IMR-90 (cell line): ENCODE data around the gene SGCA. TPM values are rescaled to one million over a fixed set of nuclear protein-coding genes. Genes with fewer than 3 reads are reported as not detected.

ENCODE experiments used
- ATAC-seq: fragments of 200-7000 bp; cut with Tn5 transposase; 2 replicates; pipeline ENCODE4 v1.9.1; 2020; ENCODE audit warnings: low read depth, mild to moderate bottlenecking, moderate library complexity
- BruUV-seq: library from RNA; stranded (reverse); fragments of 400-500 nt; replicated peaks from 2 replicates; lab custom pipeline; 2021; lab: Mats Ljungman, UMichigan
- CTCF ChIA-PET: fragments of 300-600 bp; formaldehyde crosslinking; extraction: SDS; loops from one replicate; lab custom pipeline; 2021; ENCODE audit warnings: antibody characterized with exemption; lab: Yijun Ruan, JAX
- POLR2A ChIA-PET: fragments of 300-600 bp; sonication (Branson Sonifier 250); formaldehyde crosslinking; loops from one replicate; lab custom pipeline; 2022; ENCODE audit warnings: antibody characterized with exemption; ENCODE audit not compliant: unreplicated experiment; lab: Charles Lee
- DNase-seq: peaks from one replicate; pipeline ENCODE4 v3.0.0; 2013
- H2AFZ ChIP-seq: replicated peaks from 2 replicates; pipeline ENCODE3; 2013; ENCODE audit warnings: low read length, mild to moderate bottlenecking; ENCODE audit not compliant: poor library complexity
- H2AK5ac ChIP-seq: 2 replicates; pipeline ENCODE4 v1.6.1; 2013; ENCODE audit warnings: low read depth, low read length, inconsistent platforms
- H2AK9ac ChIP-seq: replicated peaks from 2 replicates; pipeline ENCODE3; 2013; ENCODE audit warnings: mild to moderate bottlenecking, low read depth, low read length, moderate library complexity; ENCODE audit not compliant: poor library complexity
- H2BK120ac ChIP-seq: 2 replicates; pipeline ENCODE4 v1.6.1; 2013; ENCODE audit warnings: low read depth, low read length, inconsistent platforms
- H2BK15ac ChIP-seq: 3 replicates; pipeline ENCODE4 v1.6.1; 2013; ENCODE audit warnings: low read depth, low read length, inconsistent platforms
- H2BK20ac ChIP-seq: 2 replicates; pipeline ENCODE4 v1.6.1; 2013; ENCODE audit warnings: low read depth, mild to moderate bottlenecking, inconsistent platforms, low read length, moderate library complexity
- H2BK5ac ChIP-seq: 2 replicates; pipeline ENCODE4 v1.6.1; 2013; ENCODE audit warnings: mild to moderate bottlenecking, low read depth, low read length, inconsistent platforms; ENCODE audit not compliant: poor library complexity, severe bottlenecking
- H3K14ac ChIP-seq: replicated peaks from 2 replicates; pipeline ENCODE4 v1.6.1; 2013; ENCODE audit warnings: low read depth, low read length, inconsistent platforms
- H3K18ac ChIP-seq: 2 replicates; pipeline ENCODE4 v1.6.1; 2013; ENCODE audit warnings: low read depth, low read length, control low read depth
- H3K23ac ChIP-seq: 2 replicates; pipeline ENCODE4 v1.6.1; 2013; ENCODE audit warnings: low read depth, low read length, inconsistent platforms
- H3K27ac ChIP-seq: 2 replicates; pipeline ENCODE4 v1.5.1; 2013; ENCODE audit warnings: mild to moderate bottlenecking, control low read depth, low read length; ENCODE audit not compliant: insufficient read depth
- H3K27me3 ChIP-seq: 2 replicates; pipeline ENCODE4 v1.6.1; 2013; ENCODE audit warnings: low read length; ENCODE audit not compliant: control insufficient read depth, insufficient read depth
- H3K36me3 ChIP-seq: 2 replicates; pipeline ENCODE4 v1.6.1; 2013; ENCODE audit warnings: low read length, mixed read lengths; ENCODE audit not compliant: control insufficient read depth, insufficient read depth
- H3K4ac ChIP-seq: 2 replicates; pipeline ENCODE4 v1.6.1; 2013; ENCODE audit warnings: low read depth, low read length, inconsistent platforms
- H3K4me1 ChIP-seq: 2 replicates; pipeline ENCODE4 v1.6.1; 2013; ENCODE audit warnings: low read length, mixed read lengths; ENCODE audit not compliant: control insufficient read depth, insufficient read depth
- H3K4me2 ChIP-seq: 2 replicates; pipeline ENCODE4 v1.6.1; 2013; ENCODE audit warnings: low read depth, mild to moderate bottlenecking, control low read depth, low read length, moderate library complexity
- H3K4me3 ChIP-seq: 2 replicates; pipeline ENCODE4 v1.5.1; 2013; ENCODE audit warnings: low read depth, mild to moderate bottlenecking, control low read depth, low read length, moderate library complexity; ENCODE audit not compliant: insufficient read depth
- H3K56ac ChIP-seq: 2 replicates; pipeline ENCODE4 v1.6.1; 2013; ENCODE audit warnings: low read length, inconsistent platforms; ENCODE audit not compliant: insufficient read depth; ENCODE audit errors: extremely low read depth
- H3K79me1 ChIP-seq, 2 experiments: 2 replicates each; pipeline ENCODE4 v1.6.1; 2013; ENCODE audit warnings: low read length in 2 of 2, inconsistent platforms in 1 of 2, low read depth in 1 of 2
- H3K9ac ChIP-seq: 2 replicates; pipeline ENCODE4 v1.6.1; 2013; ENCODE audit warnings: low read depth, low read length, control low read depth
- H3K9me1 ChIP-seq: 2 replicates; pipeline ENCODE4 v1.6.1; 2013; ENCODE audit warnings: low read length, inconsistent platforms; ENCODE audit not compliant: insufficient read depth
- H3K9me3 ChIP-seq: 2 replicates; pipeline ENCODE4 v1.6.1; 2013; ENCODE audit warnings: low read length; ENCODE audit not compliant: control insufficient read depth, insufficient read depth
- H4K20me1 ChIP-seq: 2 replicates; pipeline ENCODE4 v1.6.1; 2013; ENCODE audit warnings: low read length, inconsistent platforms; ENCODE audit not compliant: insufficient read depth
- H4K5ac ChIP-seq: 2 replicates; pipeline ENCODE4 v1.6.1; 2013; ENCODE audit warnings: mild to moderate bottlenecking, low read depth, low read length, control low read depth
- H4K8ac ChIP-seq, 2 experiments: 2 replicates each; pipeline ENCODE4 v1.6.1; 2013; ENCODE audit warnings: low read depth in 2 of 2, low read length in 2 of 2, control low read depth in 1 of 2, inconsistent platforms in 1 of 2
- H4K91ac ChIP-seq: 2 replicates; pipeline ENCODE4 v1.6.1; 2013; ENCODE audit warnings: low read depth, low read length, inconsistent platforms; ENCODE audit not compliant: insufficient read depth
- BHLHE40 ChIP-seq: fragments of 150-350 bp; IDR thresholded peaks from 2 replicates; pipeline ENCODE4 v1.6.1; 2016; ENCODE audit warnings: mild to moderate bottlenecking, low read depth, low read length
- CEBPB ChIP-seq: IDR thresholded peaks from 2 replicates; pipeline ENCODE4 v1.6.1; 2012; ENCODE audit warnings: low read depth, low read length, improper control_type of control experiment
- CHD1 ChIP-seq: IDR thresholded peaks from 2 replicates; pipeline ENCODE4 v1.6.1; 2012; ENCODE audit warnings: low read depth, low read length, improper control_type of control experiment
- ELK1 ChIP-seq: fragments of 150-350 bp; IDR thresholded peaks from 2 replicates; pipeline ENCODE4 v1.6.1; 2016; ENCODE audit warnings: low read depth, mild to moderate bottlenecking, low read length, moderate library complexity, borderline replicate concordance
- FOS ChIP-seq: fragments of 150-350 bp; IDR thresholded peaks from 2 replicates; pipeline ENCODE4 v1.6.1; 2016; ENCODE audit warnings: low read depth, low read length
- MAFK ChIP-seq: IDR thresholded peaks from 2 replicates; pipeline ENCODE4 v1.6.1; 2012; ENCODE audit warnings: low read depth, low read length, improper control_type of control experiment
- MAZ ChIP-seq: IDR thresholded peaks from 2 replicates; pipeline ENCODE4 v1.6.1; 2012; ENCODE audit warnings: low read depth, mild to moderate bottlenecking, low read length, improper control_type of control experiment, moderate library complexity, borderline replicate concordance
- MXI1 ChIP-seq: IDR thresholded peaks from 2 replicates; pipeline ENCODE4 v1.6.1; 2012; ENCODE audit warnings: low read depth, mild to moderate bottlenecking, low read length, moderate library complexity, borderline replicate concordance
- NFE2L2 ChIP-seq: fragments of 150-350 bp; IDR thresholded peaks from 2 replicates; pipeline ENCODE4 v1.6.1; 2016; ENCODE audit warnings: low read depth, mild to moderate bottlenecking, low read length
- POLR2A ChIP-seq: IDR thresholded peaks from 2 replicates; pipeline ENCODE4 v1.6.1; 2012; ENCODE audit warnings: mild to moderate bottlenecking, low read depth, low read length
- RCOR1 ChIP-seq: IDR thresholded peaks from 2 replicates; pipeline ENCODE4 v1.6.1; 2012; ENCODE audit warnings: mild to moderate bottlenecking, low read length, improper control_type of control experiment; ENCODE audit not compliant: insufficient replicate concordance
- RFX5 ChIP-seq: IDR thresholded peaks from 2 replicates; pipeline ENCODE4 v1.8.0; 2012; ENCODE audit warnings: low read depth, mild to moderate bottlenecking, low read length, moderate library complexity
- SMC3 ChIP-seq: fragments of 150-350 bp; IDR thresholded peaks from 2 replicates; pipeline ENCODE4 v1.6.1; 2016; ENCODE audit warnings: low read depth, mild to moderate bottlenecking, antibody characterized with exemption, low read length, moderate library complexity
- WGBS, 2 experiments: methylation state at CpG; one replicate each; pipeline versions ENCODE4 v1.1.5 to v1.1.7; 2013; ENCODE audit warnings: missing lambda C conversion rate in 2 of 2; ENCODE audit not compliant: insufficient read length in 1 of 2; ENCODE audit errors: extremely low coverage in 2 of 2; 5-methylcytosine and 5-hydroxymethylcytosine counted together
- dilution Hi-C: fragments of 300-500 bp; cut with HindIII; formaldehyde crosslinking; loops from one replicate; pipeline ENCODE4 v1.14.3; 2018; ENCODE audit warnings: low sequenced_read_pairs; ENCODE audit not compliant: unreplicated experiment
- in situ Hi-C: fragments of 300-500 bp; cut with MboI; formaldehyde crosslinking; loops from 3 replicates; pipeline ENCODE4 v1.14.3; 2019; ENCODE audit warnings: low sequenced_read_pairs, inconsistent platforms, mixed read lengths
- intact Hi-C: fragments of 100-400 bp; cut with micrococcal nuclease; formaldehyde crosslinking; loops from 2 replicates; pipeline ENCODE4 v1.10.0; 2022
- polyA plus RNA-seq, 3 experiments: library from polyadenylated mRNA; depleted of rRNA; stranded (reverse); fragments of >200 nt; gene quantifications; 2 replicates each; pipeline ENCODE4 v1.2.3, GENCODE V29; 2012; ENCODE audit warnings: low replicate concordance in 1 of 3
- total RNA-seq: library from RNA; depleted of rRNA; stranded (reverse); fragments of >200 nt; gene quantifications from 2 replicates; pipeline ENCODE4 v1.2.3, GENCODE V29; 2012
- TF ChIP-seq, protein P1 (sequence below): conservative IDR thresholded peaks from 2 replicates; pipeline ENCODE4 v1.5.1; 2012; ENCODE audit warnings: mild to moderate bottlenecking, low read depth, low read length, improper control_type of control experiment

The SGCA gene
- total and polyA plus RNA-seq, 2 of the 4 experiments (the other 2 are of a cell fraction) = 0.19 TPM; not detected in 1

DNA sequence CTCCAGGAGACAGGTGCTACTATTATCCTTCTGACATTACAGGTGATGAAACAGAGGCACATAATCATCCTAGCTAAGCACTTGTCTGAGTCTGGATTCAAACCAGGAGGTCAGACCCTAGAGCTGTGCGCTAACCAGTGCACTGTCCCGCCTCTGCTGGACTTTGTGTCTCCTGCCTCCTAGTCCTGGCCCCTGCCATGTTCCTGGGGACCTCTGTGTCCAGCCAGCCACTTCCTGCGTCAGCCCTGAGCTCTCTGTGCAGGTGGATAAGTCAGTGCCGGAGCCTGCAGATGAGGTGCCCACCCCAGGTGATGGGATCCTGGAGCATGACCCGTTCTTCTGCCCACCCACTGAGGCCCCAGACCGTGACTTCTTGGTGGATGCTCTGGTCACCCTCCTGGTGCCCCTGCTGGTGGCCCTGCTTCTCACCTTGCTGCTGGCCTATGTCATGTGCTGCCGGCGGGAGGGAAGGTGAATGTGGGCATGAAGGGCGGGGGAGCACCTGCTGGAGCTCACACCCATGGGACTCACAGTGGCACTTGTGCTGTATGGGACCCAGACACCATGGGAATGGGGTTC is 4.2 kb downstream of the SGCA start:
- DNase-seq = no peak
- dilution Hi-C loops = no loop called here
- no peak for TF ChIP-seq MAFK
- no peak for TF ChIP-seq FOS
- TF ChIP-seq, protein P1, sequence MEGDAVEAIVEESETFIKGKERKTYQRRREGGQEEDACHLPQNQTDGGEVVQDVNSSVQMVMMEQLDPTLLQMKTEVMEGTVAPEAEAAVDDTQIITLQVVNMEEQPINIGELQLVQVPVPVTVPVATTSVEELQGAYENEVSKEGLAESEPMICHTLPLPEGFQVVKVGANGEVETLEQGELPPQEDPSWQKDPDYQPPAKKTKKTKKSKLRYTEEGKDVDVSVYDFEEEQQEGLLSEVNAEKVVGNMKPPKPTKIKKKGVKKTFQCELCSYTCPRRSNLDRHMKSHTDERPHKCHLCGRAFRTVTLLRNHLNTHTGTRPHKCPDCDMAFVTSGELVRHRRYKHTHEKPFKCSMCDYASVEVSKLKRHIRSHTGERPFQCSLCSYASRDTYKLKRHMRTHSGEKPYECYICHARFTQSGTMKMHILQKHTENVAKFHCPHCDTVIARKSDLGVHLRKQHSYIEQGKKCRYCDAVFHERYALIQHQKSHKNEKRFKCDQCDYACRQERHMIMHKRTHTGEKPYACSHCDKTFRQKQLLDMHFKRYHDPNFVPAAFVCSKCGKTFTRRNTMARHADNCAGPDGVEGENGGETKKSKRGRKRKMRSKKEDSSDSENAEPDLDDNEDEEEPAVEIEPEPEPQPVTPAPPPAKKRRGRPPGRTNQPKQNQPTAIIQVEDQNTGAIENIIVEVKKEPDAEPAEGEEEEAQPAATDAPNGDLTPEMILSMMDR = no peak
- no peak for TF ChIP-seq MAZ
- no peak for TF ChIP-seq CHD1
- no peak for TF ChIP-seq MXI1
- no peak for TF ChIP-seq RCOR1
- no peak for TF ChIP-seq ELK1
- TF ChIP-seq RFX5 = no peak
- no peak for TF ChIP-seq NFE2L2
- TF ChIP-seq SMC3 = no peak
- TF ChIP-seq POLR2A = no peak
- no peak for TF ChIP-seq CEBPB
- no peak for TF ChIP-seq BHLHE40

More for the DNA sequence above, 4.2 kb downstream of the SGCA start:
- Histone ChIP-seq H3K27ac (no peak overlapping the region; the same call in 1 of the 2 replicates), H4K91ac (peak overlapping the region; percentile 64), H3K9me3 (no peaks in the 10 kb centered on the region), H2AK5ac (peak overlapping the region; percentile 87), H2AFZ (no peak overlapping the region), H2BK15ac (peak overlapping the region; percentile 75; the same call in 1 of the 3 replicates), H2BK5ac (no peak overlapping the region), H2AK9ac (peak overlapping the region; percentile 55), H3K4me3 (no peak overlapping the region), H3K23ac (no peak overlapping the region), H3K4me1 (peaks cover 8% of the 10 kb centered on the region), H3K4me2 (no peak overlapping the region), H2BK120ac (0 out of 2 replicates have a peak overlapping the region, but pooled peaks have one; percentile 78), H4K5ac (no peak overlapping the region), H3K9ac (no peak overlapping the region), H3K9me1 (peaks cover 9% of the 10 kb centered on the region; the same call in 1 of the 2 replicates), H3K36me3 (no peaks in the 10 kb centered on the region), H3K27me3 (no peaks in the 10 kb centered on the region), H3K79me1 (peaks cover 3 to 10% of the 10 kb centered on the region in 2 experiments; a peak in 2 of 4 replicates), H3K14ac (no peak overlapping the region), H3K4ac (peak overlapping the region; percentile 73), H4K8ac (peak overlapping the region in 1 of 2 experiments; percentile 61; a peak in 1 of 4 replicates), H4K20me1 (no peaks in the 10 kb centered on the region), H3K18ac (no peak overlapping the region), H3K56ac (no peak overlapping the region), H2BK20ac (peak overlapping the region; percentile 82; the same call in 1 of the 2 replicates)
- ChIA-PET POLR2A (interaction anchor here (1.2 kb wide), 1 partner anchor 107 kb away, joined by 5 read pairs; no protein-coding TSS in a partner anchor), CTCF (interaction anchor here (0.6 to 3.0 kb wide), 20 partner anchors 8 to 192 kb away, joined by 3 to 54 read pairs (median 4); partner anchors contain the start of gene TMEM92)
- intact Hi-C loops = loop anchor here (1.0 kb wide), 3 partner anchors 30 to 127 kb away; no protein-coding TSS in a partner anchor
- no peak for ATAC-seq
- BruUV-seq = no TSS peak
- WGBS, 2 experiments = 93% methylated on average over 4 of the region's 9 CpGs; no CpG with 5 or more reads in 1 of the 2 experiments
- in situ Hi-C loops = loop anchor here (10.0 kb wide), 1 partner anchor 115 kb away; no protein-coding TSS in a partner anchor
